NCI-H510A (cell line): ENCODE measurements around the gene DNAJC7.
"Not testable (repeated sequence)": the region's sequence is repeated elsewhere in the genome, so short reads cannot be mapped to it uniquely, and the experiment has no call there.

Experiments used
- DNase-seq: peaks from one replicate; lab custom pipeline; 2025; lab: John Stamatoyannopoulos, UW

DNAJC7 gene

DNA sequence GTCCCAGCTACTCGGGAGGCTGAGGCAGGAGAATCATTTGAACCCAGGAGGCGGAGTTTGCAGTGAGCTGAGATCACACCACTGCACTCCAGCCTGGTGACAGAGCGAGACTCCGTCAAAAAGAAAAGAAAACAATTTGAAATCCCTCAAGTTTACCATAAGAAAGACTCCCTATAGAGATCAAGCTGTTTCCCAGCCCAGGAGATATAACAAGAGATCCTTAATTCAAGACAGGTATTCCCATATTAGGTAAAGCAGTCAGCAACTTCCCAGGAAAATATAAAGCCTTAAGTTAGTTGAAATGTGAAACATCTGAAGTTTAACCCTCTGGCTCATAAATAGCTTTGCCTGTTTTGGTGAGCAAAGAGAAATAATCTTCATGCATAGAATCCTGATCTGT, 4.9 kb downstream of the DNAJC7 start:
- DNase-seq = not testable (repeated sequence)

DNA sequence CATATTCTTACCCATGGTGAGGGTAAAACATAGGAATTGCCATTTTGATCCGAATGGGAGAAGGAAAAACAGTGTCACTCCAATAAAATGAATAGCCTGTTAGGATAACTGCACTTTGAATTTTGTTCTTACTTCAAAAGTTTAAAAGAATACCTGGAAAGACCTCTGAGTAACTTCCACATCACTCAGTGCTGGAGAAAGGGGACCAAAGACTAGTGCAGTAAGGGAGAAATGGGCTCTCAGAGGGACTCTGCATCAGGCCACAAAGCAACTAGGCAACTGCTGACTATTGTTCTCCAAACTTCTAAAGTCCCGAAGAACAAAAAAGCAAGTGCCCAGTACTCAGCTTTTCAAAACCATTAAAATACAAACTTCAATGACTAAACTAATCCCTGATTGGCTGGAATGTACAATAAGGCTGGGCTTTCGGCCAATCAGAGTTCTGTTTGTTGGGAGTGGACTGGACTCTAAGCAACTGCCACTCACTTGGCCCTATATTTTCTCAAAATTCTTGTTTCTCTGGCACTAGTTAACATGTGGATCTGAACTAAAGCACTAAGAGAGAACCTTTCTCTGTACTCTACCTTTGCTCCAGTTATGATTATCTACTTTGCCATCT, 6.2 kb downstream of the DNAJC7 start:
- no peak for DNase-seq

DNA sequence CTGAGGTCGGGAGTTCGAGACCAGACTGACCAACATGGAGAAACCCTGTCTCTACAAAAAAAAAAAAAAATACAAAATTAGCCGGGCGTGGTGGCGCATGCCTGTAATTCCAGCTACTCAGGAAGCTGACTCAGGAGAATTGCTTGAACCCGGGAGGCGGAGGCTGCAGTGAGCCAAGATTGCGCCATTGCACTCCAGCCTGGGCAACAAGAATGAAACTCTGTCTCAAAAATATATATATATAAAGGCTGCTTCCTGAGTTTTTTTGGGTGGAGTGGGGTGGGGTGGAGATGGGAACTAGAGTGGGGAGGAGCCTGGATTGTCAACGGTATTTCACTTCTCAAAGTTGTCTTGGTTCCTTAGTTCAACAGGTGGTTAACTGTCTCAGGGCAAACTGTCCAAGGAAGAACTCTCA, 7.0 kb downstream of the DNAJC7 start:
- DNase-seq = not testable (repeated sequence)

DNA sequence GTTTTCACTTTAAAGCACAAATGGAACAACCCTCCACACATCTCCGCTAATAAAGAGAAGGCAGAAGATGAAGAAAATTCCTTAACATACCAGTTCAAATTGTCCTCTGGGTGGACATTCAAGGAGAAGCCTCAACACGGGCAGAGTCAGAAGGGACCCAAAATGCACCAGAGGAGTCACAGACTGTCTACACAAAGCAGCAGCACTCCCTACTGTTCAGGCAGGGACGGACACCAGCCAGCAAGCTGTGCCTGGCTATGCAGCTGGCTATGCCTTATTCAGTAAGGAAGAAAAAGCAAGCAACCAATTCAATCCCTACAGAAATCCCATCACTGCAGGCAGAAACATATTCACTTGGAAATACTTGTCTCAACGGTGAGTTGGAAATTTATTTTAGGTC, 8.1 kb downstream of the DNAJC7 start:
- DNase-seq = no peak

DNA sequence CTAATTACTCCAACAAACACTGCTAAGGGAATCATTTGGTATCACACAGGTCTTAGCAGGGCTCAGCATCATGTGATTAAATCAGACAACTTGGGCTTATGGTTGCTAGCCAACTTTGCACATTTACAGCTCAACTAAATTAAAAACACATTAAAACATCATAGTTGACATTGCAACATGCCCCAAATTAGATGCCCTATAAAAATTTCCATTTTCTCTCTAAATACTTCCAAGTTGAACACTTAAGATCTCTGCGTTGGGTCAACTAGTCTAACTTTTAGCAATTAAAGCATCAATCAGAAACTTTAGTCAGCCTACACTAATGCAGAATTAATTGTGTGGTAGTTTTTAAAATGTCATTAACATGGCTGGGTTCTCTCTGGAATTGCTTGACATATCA, 12.1 kb downstream of the DNAJC7 start:
- DNase-seq = no peak

DNA sequence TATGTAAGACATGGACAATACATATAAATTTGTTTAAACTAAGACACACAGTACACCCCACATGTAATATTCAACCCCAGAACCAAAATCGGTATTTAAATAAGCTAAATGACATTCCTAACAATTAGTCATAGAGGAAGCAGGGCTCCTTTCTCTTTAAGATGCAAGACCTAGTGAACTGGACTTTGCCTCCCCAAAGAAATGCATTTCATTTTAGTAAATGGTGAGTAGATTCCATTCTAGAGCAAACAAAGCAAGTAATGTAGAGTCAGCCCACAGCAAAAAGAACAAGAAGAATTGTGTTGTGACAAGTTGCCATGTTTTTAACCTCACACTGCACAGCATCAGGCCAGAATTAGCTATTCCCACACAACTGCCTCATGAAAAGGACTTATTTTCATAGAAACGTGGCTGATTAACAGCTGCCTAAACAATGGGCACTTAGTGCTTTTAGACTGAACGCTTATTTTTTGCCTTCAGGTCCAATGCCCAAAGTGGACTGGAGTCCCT, 14.4 kb downstream of the DNAJC7 start:
- no peak for DNase-seq

DNA sequence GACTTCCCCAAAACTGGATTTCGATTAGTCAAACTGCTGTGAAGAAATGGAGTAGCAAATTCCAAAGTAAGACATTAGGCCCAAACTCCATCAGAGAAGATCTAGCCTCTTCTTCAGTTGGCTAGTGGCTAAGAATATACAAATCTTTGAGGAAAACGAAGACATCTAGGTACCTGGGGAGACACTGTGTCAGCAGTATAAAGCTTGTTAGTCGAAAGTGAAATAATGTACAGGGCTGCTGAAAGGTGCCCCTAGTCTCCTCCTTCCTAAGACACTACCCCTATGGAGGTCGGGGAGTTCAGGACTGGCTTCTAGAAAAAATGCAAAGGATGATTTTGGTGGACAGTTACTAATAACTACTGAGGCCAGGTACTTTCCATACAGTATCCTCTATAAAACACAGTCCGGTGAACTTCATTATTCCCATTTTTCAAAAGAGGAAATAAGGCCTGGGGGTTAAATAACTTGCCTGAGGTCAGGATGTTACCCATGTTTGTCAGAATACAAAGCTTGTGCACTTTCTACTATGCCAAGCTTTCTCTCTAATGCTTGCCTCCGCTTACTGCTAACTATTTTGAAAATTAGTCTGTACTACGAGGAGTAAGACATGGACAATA, 15.0 kb downstream of the DNAJC7 start:
- no peak for DNase-seq

DNA sequence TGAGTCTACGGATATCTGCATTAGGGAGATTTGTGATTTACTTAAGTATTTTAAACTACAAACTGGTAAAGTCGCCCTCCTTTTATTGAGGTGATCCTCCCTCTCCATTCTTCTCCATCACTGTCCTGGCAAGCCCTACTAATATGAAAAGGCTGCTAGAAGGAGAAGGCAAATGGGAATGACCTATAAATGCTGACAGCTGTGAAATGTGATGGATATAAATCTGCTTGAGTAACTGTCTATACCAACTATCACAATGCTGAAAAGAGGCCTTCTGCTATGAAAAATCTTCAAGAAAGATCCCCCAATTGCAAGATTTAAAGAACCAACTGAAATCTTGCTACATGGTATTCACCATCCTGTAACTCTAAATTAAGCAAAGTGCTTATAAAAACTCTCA, 15.5 kb downstream of the DNAJC7 start:
- DNase-seq = no peak

DNA sequence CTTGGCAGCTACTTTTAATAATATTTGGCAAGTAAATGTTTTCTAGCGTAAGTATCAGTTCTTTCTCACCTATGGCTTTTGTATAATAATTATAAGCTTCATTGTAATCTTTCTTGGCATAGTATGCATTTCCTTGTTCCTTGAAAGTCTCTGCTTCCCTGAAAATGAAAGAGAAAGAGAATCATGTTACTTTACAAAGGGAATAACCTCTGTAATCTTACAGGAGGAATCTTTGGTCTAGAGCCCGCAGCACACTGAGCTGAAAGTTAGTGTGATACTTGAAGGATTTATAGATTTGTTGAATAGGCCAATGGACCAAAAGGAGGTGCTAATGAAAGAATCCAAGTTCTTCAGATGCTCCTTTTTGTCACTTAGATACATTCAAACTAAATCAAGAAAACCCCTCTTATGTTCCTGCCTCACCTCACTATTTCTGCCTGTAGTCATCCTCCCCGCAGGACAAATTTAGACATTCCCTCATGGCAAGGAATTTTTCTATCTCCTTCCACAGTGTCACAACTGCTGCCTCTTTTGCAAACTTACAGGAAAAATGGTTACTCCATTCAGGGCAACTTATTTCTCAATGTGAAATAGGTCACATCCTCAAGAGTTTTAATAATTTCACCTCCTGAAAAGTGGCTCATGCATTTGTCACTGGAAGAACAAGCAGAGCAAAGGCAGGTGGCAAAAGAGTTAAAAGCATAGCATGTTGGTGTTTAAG, 16.7 kb downstream of the DNAJC7 start:
- no peak for DNase-seq

DNA sequence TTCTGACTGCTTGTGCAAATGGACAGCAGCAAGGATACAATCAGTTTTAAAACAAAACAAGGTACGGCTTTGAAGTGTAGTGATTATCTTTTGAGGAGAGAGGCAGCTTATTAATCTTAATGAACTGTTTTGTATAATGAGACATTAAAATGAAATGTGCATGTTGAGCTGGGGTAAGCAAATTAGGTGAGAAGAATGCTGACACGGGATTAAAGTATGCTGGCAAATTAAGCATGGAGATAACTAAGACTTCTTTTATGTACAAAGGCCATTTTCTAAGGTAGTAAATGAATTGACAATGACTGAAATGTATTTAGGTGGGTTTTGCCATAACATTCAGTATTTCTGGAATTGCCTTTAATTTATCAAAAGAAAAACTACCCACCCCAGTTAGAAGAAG, 18.7 kb downstream of the DNAJC7 start:
- no peak for DNase-seq

DNA sequence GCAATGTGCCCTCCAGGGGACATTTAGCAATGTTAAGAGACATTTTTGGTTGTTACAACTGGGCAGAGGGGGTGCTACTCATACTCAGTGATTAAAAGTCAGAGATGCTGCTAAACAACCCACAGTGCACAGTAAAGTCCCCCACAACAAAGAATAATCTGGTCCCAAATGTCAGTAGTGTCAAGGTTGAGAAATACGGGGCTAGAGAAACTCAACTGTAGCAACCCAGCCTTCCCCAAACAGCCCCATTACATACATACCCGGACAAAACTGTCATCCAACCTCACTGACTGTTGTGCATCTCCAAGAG, 20.4 kb downstream of the DNAJC7 start:
- no peak for DNase-seq

DNA sequence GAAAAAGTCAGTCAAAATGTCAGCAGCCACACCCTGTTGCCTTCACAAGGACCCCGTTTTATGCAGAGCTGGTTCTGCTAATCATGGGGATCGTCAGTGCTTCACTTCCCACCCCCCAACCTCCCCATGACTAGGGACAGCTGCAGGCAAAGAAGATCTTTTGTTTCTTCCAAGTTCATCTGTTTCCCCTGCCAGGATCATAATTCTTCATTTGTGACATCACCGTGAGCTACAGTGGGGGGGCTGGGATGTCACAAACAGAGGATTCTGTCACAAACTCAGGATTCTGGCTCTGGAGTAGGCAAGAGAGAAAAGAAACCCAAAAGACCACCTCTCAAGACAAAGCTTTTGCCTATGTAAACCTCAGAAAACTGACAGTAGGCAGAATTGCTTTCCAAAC, 24.7 kb downstream of the DNAJC7 start:
- DNase-seq = no peak

DNA sequence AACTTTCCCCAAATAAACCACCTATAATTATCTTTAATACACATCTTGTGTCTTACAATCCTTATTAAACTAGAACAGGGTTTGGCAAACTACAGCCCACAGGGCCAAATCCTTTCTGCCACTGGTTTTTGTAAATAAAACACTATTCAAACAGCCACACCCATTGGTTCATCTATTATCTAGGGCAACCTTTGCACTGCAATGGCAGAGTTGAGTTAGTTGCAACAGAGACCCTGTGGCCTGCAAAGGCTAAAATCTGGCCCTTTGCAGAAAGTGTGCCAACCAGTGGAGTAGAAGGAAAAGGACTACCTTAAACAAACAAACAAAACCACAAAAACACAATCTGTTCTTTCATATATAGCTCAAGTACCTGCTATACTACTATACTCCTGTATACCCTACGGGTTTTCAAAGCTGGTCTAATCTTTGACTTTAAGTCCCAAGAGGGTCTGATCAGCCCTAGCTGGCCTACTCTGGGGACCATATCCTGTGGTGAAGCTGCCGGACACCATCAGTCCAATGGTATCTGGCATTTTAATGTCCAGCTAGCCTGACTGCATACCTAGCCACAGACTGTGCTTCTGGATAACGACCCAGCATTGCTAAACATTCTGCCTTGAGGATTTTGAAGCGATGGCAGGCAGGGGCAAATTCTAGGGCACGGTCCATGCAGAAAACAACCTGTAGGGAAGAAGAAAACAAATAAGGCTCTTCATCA, 27.4 kb downstream of the DNAJC7 start:
- DNase-seq = no peak

DNA sequence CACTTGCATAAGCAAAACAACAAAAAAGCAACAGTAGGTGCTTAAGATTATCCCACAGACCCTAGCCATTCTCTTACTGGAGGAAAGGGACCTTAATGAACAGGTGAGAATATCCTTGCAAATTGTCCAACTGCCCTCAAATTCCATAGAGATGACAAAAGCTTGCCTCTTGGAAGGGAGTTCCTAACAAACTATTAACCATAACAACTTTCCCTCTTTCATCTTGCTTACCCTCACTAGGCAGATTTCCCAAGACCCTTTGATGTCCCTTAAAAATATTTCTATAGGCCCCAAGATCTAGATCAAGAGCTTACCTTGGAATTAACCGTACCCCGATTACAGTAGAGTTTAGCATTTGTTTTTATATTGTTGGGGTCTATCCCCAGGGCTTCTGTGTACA, 28.8 kb downstream of the DNAJC7 start:
- no peak for DNase-seq

DNA sequence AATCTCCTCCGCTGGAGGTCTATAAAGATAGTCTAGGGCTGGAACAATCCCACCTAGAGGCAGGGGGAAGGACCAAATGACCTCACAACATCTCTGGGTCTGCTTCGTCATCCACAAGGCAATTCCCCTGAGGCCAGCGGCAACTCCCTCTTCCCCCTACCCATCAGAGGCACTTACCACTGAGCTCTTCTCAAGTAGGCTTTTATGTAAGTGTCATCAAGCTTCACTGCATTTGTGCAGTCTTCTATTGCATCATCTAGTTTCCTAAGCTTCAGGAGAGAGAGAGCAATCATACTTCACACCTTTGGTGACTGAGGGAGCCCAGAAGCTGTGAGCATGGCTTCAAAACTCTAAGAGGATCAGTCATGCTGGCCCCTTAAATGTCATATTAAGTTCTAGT, 29.6 kb downstream of the DNAJC7 start:
- DNase-seq = peak; percentile 11

DNA sequence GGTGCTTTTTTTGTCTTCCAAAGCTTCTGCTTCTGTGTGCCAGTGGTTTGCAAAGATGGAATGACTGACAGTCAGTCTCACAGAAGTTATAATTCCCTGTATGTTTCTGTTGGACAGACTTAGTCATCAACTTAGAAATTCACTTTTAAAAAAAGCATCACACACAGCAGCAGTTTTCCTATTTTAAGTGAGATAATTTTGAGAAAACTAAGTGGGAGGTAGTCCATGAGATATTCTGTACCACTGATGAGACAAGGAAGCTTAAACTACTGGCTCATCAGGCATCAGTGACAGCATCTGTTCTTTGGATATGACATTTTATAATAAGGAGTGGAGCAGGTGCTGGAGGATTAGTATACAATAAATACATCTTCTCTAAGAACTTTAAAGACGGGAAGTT, 30.6 kb downstream of the DNAJC7 start:
- DNase-seq = no peak

DNA sequence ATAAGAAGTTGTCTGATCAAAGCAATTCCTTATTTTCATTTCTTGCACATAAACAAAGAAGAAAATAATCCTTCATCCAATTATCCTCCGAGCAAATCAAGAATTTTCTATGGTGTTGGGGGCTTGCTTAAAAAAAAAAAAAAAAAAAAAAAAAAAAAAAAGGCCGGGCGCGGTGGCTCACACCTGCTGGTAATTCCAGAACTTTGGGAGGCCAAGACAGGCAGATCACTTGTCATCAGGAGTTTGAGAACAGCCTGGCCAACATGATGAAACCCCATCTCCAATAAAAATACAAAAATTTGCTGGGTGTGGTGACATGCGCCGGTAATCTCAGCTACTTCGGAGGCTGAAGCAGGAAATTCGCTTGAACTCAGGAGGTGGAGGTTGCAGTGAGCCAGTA, 31.3 kb downstream of the DNAJC7 start:
- no peak for DNase-seq

DNA sequence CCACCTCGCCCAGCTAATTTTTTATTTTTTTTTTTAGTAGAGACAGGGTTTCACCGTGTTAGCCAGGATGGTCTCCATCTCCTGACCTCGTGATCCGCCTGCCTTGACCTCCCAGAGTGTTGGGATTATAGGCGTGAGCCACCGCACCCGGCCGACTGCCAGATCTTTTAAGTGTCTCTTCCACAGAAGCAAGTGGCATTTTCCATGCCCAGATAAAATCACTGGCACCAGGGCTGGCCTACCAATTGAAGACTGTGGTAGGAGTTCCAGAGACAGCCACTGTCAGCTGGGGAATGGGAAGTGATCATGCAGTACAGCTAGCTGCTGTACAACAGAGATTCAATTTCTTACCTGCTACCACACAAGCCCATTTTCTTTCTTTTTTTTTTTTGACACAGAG, 32.8 kb downstream of the DNAJC7 start:
- no peak for DNase-seq

DNA sequence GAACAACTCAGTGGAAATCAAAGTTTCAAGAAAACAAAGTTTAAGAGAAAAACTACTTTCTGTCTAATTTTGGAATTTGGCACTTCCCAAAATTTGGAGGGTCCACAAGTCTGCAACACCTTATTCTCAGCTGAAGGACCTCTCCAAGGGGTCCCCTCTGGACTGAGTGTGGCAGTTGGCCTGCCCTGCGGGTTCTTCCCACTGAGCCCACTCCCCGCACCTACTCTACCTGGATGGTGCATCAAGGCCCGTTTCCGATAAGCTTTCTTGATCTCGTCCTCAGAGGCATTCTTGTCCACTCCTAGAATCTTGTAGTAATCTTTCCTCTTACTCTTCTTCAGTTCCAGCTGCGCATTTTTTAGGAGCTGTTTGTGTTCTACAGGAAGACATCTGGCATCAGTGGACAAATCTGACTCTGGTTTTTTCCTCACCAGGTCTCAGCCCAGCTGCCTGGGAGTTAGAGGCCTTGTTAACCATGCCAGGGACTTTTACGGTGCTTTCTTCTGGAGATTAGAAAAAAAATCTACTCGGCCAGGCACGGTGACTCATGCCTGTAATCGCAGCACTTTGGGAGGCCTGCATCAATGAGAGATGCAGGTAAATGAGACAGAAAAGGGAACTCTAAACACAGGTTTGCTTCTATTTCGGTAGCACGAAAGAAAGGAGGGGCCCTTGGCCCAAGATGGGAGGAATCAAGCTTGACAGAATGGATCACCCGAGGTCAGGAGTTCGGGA, 35.0 kb downstream of the DNAJC7 start:
- DNase-seq = no peak

DNA sequence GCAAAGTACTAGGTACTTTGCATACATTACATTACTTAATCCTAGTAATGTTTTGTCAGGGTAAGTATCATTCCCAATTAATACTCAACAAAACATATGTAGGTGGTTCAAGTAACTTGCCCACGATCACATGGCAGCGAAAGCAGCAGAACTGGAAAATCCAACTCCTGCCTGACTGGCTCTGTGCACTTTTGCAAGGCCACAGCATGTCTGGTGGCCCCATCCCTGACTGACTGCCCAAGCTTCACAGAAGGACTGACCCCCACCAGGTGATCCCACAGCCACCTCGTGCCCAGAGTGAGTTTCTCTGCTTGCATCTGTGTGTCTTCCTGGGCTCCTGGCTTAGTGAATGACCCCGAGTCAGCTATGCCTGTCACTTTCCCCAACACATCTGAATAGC, 39.2 kb downstream of the DNAJC7 start:
- DNase-seq = no peak

DNA sequence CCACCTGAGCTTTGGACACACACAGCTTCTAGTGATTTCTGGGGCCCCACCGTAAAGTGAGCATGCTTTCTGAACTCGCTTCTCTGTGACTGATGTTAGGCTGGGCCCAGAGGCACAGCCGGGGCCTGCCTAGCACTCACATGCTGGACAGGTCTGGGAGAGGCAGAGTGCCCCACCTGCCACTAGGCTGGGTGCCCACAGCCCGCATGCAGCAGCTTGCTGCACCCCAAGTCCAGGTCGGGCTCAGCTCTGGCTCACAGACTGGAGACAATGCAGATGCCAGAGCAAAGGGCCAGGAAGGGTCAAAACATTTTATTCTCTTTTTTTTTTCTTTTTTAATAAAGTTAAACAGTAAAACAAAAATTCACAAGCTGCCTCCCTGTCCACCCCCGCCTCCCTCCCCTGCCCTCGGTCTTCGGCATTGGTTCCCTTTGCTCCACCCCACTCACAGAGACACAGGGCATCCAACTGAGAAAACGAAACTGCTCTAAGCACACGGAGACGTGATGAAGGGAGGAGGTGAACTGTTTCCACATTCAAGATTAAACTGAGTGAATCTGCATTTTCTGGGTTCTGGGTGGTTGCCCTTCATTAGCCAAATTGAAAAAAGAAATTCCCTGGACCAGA, 41.0 kb downstream of the DNAJC7 start:
- DNase-seq = no peak
